ENCODE data around the gene HPGDS. TPM values are rescaled to one million over a fixed set of nuclear protein-coding genes. Genes with fewer than 3 reads are reported as not detected.

Gene HPGDS
- total and polyA plus RNA-seq, 10 of the 15 experiments (the other 5 are each of a cell fraction or from before 2014, with no cell fraction given), result not detected

GRCh38 chr4:94334476-94334875, 8.2 kb downstream of the HPGDS start:
- POLR2A ChIA-PET, result no interaction called here

More at GRCh38 chr4:94334476-94334875, 8.2 kb downstream of the HPGDS start:
- no peak for FAIRE-seq
- intact Hi-C loops (cut with micrococcal nuclease; ENCODE audit: unreplicated experiment), result no loop called here
- Histone ChIP-seq H4K20me1 (ENCODE audit: control insufficient read depth, insufficient read depth) (no peaks in the 10 kb centered on the region), H3K4me1 (ENCODE audit: control insufficient read depth, insufficient read depth, low read length) (peaks cover 6% of the 10 kb centered on the region), H3K79me2 (ENCODE audit: control insufficient read depth, insufficient read depth, low read length) (no peaks in the 10 kb centered on the region), H3K9me3 (replicated peaks; ENCODE audit: control insufficient read depth, insufficient read depth, low read length) (no peaks in the 10 kb centered on the region), H3K9ac (ENCODE audit: control insufficient read depth, insufficient read depth, low read length) (no peak overlapping the region), H3K4me2 (ENCODE audit: control insufficient read depth, insufficient read depth) (no peak overlapping the region), H3K27ac (ENCODE audit: control insufficient read depth, insufficient read depth) (no peak overlapping the region), H3K36me3 (ENCODE audit: control insufficient read depth in 2 of 2, insufficient read depth in 2 of 2, low read length in 1 of 2) (no peaks in the 10 kb centered on the region), H3K27me3 (replicated peaks in 1 of 2; ENCODE audit: control insufficient read depth in 2 of 2, insufficient read depth in 2 of 2, low read length in 1 of 2) (no peaks in the 10 kb centered on the region), H3K4me3 (no peak overlapping the region), H2AFZ (ENCODE audit: control insufficient read depth, low read depth, low read length) (no peak overlapping the region)
- ATAC-seq, result no peak
- ChIA-PET SMC1A (ENCODE audit: uncharacterized antibody, unreplicated experiment) (no interaction called here), RAD21 (ENCODE audit: unreplicated experiment) (interaction anchor here (1.2 kb wide), 1 partner anchor 34 kb away, joined by 3 read pairs; no protein-coding TSS in a partner anchor), CTCF (interaction anchor here (1.3 kb wide), 1 partner anchor 10 kb away, joined by 3 read pairs; no protein-coding TSS in a partner anchor)
- WGBS (ENCODE audit: insufficient coverage, insufficient replicate concordance, low lambda C conversion rate, missing lambda C conversion rate), result 69% methylated on average over 2 of the region's 2 CpGs
- in situ Hi-C loops (cut with MboI), result no loop called here
- DNase-seq (ENCODE audit: low read depth, low spot score), result no peak
- TF ChIP-seq RBBP5 (conservative IDR thresholded peaks at IDR 0.05), result no peak
- no peak for TF ChIP-seq KAT2A (conservative IDR thresholded peaks at IDR 0.05; ENCODE audit: control insufficient read depth, low read depth, low read length)
- no peak for TF ChIP-seq PBX3 (IDR thresholded peaks at IDR 0.05; ENCODE audit: insufficient replicate concordance, low read depth, low read length)
- TF ChIP-seq PAX5 (IDR thresholded peaks at IDR 0.05; ENCODE audit: borderline replicate concordance, low read depth, low read length), result no peak
- TF ChIP-seq WRNIP1 (IDR thresholded peaks at IDR 0.05; ENCODE audit: borderline replicate concordance, low read depth, low read length), result no peak
- no peak for TF ChIP-seq USF2 (IDR thresholded peaks at IDR 0.05; ENCODE audit: borderline replicate concordance, low read depth, low read length)
- no peak for TF ChIP-seq FOXM1 (IDR thresholded peaks at IDR 0.05; ENCODE audit: low read depth, low read length)
- TF ChIP-seq SIN3A (IDR thresholded peaks at IDR 0.05; ENCODE audit: low read depth, low read length), result no peak
- no peak for TF ChIP-seq MAX (IDR thresholded peaks at IDR 0.05; ENCODE audit: low read depth, low read length)
- no peak for TF ChIP-seq IKZF1 (conservative IDR thresholded peaks at IDR 0.05)
- no peak for TF ChIP-seq CREM (IDR thresholded peaks at IDR 0.05; ENCODE audit: low read depth)
- no peak for TF ChIP-seq RELA (IDR thresholded peaks at IDR 0.05; ENCODE audit: borderline replicate concordance, partially characterized antibody)
- no peak for TF ChIP-seq HDGF (IDR thresholded peaks at IDR 0.05)
- TF ChIP-seq POLR2A (IDR thresholded peaks at IDR 0.05; ENCODE audit: low read depth, low read length), result no peak
- TF ChIP-seq HSF1 (IDR thresholded peaks at IDR 0.05; ENCODE audit: low read depth, low read length), result no peak
- no peak for TF ChIP-seq ZBED1 (IDR thresholded peaks at IDR 0.05; ENCODE audit: borderline replicate concordance)
- TF ChIP-seq PAX8 (IDR thresholded peaks at IDR 0.05), result no peak
- TF ChIP-seq NFIC (IDR thresholded peaks at IDR 0.05; ENCODE audit: low read depth, low read length), result no peak
- TF ChIP-seq PML (IDR thresholded peaks at IDR 0.05; ENCODE audit: low read length), result no peak
- no peak for TF ChIP-seq STAT3 (IDR thresholded peaks at IDR 0.05; ENCODE audit: low read depth, low read length)
- BruUV-seq (replicated peaks), result no TSS peak
